Measurements from ENCODE around the gene TNFRSF14.

TNFRSF14 gene

DNA sequence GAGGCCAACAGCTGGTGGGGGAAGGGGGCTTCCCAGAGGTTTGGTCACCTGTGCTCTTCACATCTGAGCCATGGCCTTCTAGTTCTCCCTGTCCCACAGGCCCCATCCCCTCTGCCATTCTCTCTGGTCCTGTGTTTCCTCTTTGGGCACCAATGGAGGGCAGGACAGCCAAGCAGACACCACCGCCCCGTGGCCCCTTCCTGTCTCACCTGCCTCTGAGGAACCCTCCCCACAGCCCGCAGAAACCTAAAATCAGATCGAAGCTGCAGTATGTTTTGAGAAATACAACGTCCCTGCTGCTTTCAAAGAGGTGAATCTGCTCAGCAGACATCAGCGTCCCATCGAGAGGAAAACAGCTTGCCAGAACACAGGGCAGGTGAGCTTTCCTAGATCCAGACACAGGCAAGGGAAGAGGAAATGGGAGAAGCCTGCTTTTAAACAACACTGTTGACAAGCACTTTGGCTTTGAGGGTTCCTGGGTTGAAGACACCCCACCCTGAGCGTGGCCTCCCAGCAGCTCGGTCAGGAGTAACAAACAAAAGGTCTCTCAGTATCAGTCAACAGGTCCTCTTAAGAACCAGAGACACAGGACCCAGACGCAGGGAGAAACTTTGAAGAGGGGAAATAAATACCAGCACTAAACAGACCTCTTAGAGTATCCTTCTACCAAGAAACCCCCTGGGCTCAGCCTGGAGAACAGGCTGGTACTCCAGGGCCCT lies 32.1 kb upstream of the TNFRSF14 start:
- FAIRE-seq, result no peak

DNA sequence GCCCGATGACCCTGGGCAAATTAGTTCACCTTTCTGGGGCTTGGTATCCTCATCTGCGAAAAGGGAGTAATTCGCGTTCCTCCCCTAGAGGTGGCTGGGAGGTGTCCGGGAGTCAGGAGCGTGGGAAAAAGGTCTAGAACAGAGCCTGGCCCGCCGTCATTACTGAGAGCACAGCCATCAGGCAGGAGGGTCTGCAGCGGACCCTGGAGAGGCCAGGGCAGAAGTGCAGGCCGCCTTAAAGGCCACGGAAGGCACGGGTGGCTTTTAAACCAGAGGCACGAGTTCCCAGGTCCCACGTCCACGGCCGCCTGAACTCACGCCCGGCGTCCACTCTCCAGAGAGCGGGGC lies 30.6 kb upstream of the TNFRSF14 start:
- FAIRE-seq, result no peak

DNA sequence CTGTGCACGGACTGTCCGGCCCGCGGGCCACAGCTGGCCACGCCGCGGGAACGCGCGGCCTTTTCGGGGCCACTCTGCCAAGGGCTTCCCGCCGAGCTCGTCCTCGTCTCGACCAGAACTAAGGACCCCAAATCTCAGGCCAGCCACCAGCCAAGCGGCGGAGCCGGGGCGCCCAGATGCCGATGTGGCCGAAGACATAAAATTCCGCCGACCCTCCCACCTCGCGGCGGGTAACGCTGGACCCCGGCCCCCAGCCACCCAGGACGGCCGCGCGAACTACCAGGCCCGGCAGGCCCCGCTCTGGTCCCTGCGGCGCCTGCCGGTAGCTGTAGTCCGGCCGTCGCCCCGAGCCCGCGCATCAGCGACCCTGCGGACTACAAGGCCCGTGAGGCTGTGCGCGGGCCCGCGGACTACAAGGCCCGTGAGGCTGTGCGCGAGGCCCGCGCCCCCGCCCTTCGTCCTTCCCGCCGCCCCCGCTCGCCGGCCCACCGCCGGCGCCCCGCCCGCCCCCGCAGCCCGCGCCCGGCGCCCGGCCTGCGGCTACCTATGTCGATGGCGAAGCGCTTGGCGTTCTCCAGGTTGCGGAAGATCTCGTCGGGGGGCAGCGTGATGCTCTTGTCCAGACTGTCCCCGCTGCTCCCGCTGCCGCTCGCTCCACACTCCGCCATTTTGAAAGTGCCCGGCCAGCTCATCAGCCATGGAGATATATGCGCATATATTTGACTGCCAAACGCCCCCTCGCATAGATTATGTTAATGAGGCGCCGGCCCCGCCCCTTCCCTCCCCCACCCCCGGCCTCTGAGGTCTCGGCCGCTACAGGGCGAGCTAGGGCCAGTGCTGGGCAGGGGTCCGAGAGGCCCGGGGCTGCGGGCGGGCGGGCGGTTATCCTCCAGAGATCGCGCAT lies 30.0 kb upstream of the TNFRSF14 start, which contains the start of gene PANK4:
PANK4 (minus strand) TSS at position 677 of the 904 bp plus-strand sequence; CDS start at position 668, 9 bp downstream.
- no peak for FAIRE-seq

- no peak for FAIRE-seq
Observed at GRCh38 chr1:2526824-2527555, 29.2 kb upstream of the TNFRSF14 start.

DNA sequence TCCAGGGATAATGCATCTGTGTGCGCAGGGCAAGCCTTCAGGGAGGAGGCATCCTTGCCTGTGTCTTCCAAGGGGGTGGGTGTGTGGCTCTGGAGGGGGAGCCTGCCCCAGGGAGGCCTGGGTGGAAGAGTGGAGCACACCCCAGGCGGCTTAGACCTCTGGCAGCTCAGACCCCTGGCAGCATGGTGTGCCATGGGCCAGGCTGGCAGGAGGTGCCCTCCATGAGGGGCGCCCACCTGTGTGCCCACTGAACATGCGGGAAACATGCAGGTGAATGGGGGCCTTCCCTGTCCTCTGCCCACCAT lies 28.7 kb upstream of the TNFRSF14 start:
- no peak for FAIRE-seq

GRCh38 chr1:2528016-2528415 lies 28.2 kb upstream of the TNFRSF14 start:
- FAIRE-seq, result no peak

DNA sequence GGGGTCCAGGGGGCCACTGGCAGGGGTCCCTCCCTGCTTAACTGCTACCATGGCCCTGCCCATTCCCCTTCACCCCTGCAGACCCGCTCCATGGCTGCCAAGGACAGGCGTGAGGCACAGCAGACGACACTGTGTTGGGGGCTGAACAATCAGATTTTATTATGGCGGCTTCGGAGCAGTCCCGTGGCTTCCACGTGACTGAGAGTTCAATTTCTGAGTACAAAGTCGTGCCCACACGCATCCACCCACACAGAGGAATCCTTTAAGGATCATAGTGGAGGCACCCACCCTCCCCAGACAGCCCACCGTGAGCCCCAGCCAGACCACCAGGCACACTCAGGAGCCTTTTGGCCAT lies 27.6 kb upstream of the TNFRSF14 start:
- FAIRE-seq, result no peak

- no peak for FAIRE-seq
Observed at GRCh38 chr1:2528966-2529783, 27.0 kb upstream of the TNFRSF14 start.

DNA sequence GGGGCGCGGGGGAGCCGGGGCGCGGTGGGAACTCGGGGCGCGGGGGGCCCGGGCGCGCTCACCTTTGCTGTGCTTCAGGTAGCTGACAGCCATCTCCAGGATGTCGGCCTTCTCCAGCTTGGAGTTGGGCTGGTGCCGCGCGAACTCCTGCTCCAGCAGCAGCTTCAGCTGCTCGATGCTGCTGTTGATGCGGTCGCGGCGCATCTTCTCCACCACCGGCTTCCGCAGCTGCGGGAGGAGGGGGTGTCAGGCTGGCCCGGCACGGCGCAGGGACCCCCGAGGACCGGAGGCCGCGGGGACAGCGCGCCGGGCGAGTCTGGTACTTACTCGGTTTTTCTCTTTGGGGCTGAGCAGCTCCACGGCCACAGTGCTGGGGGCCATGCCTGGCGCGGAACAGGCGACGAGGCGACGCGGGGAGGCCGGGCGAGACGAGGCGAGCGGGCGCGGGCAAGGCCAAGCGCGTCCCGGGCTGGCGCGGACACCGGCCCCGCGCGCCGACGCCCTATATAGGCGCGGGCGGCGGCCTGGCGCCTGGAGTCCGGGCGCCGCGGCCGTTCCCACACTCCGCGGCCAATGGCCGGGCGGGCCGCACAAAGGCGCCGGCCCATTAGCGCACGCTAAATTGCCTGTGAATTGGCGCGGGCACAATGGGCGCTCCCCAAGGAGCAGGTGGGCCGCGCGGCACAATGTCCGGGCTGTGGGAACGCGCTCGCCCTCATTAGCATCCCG lies 26.2 kb upstream of the TNFRSF14 start, which contains the start of gene HES5:
HES5 (minus strand) TSS at position 480 of the 729 bp plus-strand sequence; CDS start at position 381, 99 bp downstream.
- no peak for FAIRE-seq

DNA sequence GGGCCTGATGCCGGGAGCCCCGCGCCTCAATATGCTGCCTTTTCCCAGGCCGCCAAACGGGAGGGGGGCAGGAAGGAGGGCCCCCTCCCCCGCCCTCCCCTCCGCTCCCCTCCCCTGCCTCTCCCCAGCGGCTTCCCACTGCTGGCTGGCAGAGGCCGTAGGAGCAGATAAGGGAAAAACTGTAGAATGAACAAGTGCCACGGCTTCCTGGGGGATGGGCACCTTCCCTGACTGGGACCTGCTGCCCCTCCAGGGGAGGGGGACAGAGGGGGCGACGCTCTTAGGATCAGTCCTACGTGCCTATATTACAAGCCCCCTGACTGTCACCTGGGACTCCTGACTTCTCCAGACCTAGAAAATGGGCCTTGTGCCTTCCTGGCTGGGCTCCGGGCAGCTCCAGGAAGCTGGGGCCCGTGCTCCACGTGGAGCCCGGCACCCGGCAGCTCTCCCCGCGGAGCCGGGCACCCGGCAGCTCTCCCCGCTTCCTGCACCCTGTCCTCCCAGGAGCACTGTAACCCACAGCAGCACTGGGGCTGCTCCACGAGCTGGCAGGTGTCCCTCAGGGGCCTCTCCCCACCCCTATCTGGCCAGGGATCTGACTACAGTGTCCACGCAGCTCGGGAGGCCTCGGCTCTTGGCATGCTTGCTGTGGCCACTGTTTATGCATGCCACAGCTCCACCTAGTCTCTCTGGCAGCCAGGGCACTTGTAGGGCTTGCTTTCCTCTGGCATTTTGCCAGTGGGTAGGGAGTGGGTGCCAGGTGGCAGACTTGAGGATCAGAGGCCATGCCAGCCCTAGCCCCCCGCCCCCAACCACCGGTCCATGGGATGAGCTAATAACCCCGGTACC lies 25.4 kb upstream of the TNFRSF14 start:
- no peak for FAIRE-seq

- no peak for FAIRE-seq
Observed at GRCh38 chr1:2532485-2533160, 23.5 kb upstream of the TNFRSF14 start.

DNA sequence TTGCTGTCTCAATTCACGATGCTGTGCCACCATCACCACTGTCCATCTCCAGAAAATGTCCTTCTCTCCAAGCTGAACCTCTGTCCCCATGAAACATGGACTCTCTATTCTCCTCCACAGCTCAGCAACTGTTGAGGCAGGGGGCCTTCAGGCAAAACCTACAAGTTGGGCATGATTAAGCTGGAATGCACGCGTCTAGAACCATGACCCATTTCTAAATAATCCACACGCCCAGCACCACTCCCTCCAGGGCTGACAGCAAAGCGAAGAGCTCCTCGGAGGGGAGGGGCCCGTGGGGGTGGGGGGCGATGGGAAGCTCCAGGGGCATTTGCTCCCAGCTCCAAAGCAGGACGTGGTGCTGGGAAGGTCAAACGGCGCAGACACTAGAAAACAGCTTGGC lies 22.8 kb upstream of the TNFRSF14 start:
- no peak for FAIRE-seq

DNA sequence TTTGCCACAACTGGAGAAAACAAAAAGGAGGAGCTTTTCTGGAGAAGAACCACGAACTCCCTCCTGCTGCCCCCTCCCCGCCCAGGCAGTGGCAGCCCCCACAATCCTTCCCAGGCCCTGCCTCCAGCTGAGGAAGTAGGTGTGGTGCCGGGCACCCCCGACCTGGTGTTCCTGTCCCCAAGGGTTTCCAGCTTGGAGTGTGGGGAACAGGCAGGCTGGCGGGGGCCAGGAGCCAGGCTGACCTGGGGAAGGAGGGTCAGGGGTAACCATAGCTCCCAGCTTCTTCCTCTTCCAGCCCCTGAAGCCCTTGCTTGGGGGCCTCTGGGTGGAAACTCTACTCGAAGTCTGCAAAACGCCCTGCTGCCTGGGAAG lies 21.9 kb upstream of the TNFRSF14 start:
- FAIRE-seq, result no peak

GRCh38 chr1:2534687-2535441 lies 21.3 kb upstream of the TNFRSF14 start:
- FAIRE-seq, result no peak

DNA sequence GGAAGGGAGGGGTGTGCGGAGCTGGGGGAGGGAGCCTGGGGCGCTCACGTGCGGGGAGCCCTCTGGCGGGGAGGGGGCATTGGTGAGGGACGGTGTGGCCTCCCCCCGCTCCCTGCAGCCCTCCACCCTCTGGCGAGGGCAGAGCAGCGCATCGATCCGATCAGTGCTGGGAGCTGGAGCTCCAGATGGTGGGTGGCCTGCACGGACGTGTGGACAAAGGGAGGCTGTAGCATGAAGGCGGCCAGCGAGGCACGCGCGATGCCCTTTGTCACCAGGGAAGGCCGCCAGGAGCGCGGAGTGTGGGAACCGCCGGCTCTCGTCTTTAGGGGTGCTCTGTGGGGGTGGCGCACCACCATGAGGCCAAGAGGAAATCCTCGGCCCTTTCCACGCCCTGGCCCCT lies 20.7 kb upstream of the TNFRSF14 start:
- FAIRE-seq, result no peak

DNA sequence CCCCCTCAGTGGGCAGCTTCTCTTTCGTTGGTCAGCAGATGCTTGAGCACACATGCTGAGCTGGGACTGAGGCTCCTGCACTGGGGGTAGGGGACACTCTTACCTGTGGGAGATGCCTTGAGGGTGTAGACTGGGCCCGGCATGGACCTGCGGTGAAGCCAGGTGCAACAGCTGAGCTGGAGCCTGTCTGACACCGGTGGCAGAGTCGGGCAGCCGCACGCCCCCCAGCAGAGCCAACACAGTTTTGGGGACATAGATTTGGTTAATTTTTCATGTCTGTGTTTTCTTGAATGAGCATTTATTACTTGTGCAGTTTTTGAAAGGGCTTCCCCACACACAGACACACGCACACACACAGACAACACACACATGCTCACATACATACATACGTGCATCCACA lies 20.2 kb upstream of the TNFRSF14 start:
- no peak for FAIRE-seq

GRCh38 chr1:2537784-2538115 lies 18.4 kb upstream of the TNFRSF14 start:
- FAIRE-seq, result no peak

- FAIRE-seq, result no peak
Observed at GRCh38 chr1:2538376-2538775, 17.8 kb upstream of the TNFRSF14 start.

DNA sequence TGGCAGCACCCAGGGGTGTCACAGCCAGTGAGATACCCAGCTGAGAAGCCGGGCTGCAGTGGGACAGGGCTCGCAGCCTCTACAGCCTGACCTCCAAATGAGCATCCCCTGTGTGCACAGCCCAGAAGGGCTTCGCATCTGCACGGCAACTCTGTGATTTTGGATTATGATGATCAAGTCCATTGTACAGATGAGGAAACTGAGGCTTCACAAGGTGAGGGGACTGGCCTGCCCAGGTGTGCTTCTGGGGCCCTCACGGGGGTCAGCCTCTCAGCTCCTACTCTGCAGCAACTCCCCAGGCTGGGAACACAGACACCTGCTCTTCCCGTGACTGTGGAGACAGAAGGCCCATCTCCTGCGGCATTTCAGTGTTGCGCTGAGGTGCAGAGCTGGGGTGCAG lies 17.3 kb upstream of the TNFRSF14 start:
- no peak for FAIRE-seq
